Astrocyte of the spinal cord (primary cell): Measurements from ENCODE around the gene BBIP1.

Experiments used
- DNase-seq: peaks from one replicate; pipeline ENCODE4 v3.0.0; 2011; ENCODE audit warnings: low read depth, low spot score
- H3K4me3 ChIP-seq: 2 replicates; pipeline ENCODE4 v1.5.1; 2011; ENCODE audit warnings: low read depth, mild to moderate bottlenecking, low read length, moderate library complexity
- CTCF ChIP-seq: IDR thresholded peaks from 2 replicates; pipeline ENCODE4 v1.5.1; 2012; ENCODE audit warnings: low read depth, mild to moderate bottlenecking, low read length, inconsistent platforms
- in situ Hi-C: cut with HindIII; loops from 2 replicates; pipeline ENCODE4 v1.10.0; 2017; ENCODE audit warnings: low sequenced_read_pairs

BBIP1 gene

DNA sequence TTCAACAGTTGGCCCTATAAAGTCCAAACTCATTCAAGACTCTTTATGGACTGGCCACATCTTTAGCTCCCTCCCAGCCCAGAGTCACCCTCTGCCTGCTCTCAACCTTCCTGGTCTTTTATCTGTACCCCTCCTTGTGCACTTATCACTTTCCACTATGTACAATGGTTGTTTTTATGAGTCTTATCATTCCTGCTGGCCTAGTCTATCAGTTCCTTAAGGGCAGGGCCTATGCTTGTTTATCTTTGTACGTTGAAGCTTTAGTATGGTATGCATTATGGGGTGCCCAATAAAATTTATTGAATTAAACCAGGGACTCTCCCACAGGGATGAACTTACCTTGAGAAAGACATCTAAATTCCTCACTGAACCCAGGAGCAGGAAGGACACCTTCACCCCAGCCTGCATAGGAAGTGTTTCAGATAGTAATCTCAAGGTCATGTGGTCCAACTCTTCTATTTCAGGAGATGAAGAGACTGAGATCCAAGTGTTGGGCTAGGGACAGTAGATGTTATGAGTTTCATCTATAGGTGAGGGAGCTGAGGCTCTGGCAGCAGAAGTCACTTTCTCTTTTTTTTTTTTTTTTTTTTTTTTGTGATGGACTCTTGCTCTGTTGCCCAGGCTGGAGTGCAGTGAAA, 60.6 kb downstream of the BBIP1 start:
- in situ Hi-C loops, result no loop called here
- H3K4me3 ChIP-seq, result no peak overlapping the region
- no peak for TF ChIP-seq CTCF
- no peak for DNase-seq

DNA sequence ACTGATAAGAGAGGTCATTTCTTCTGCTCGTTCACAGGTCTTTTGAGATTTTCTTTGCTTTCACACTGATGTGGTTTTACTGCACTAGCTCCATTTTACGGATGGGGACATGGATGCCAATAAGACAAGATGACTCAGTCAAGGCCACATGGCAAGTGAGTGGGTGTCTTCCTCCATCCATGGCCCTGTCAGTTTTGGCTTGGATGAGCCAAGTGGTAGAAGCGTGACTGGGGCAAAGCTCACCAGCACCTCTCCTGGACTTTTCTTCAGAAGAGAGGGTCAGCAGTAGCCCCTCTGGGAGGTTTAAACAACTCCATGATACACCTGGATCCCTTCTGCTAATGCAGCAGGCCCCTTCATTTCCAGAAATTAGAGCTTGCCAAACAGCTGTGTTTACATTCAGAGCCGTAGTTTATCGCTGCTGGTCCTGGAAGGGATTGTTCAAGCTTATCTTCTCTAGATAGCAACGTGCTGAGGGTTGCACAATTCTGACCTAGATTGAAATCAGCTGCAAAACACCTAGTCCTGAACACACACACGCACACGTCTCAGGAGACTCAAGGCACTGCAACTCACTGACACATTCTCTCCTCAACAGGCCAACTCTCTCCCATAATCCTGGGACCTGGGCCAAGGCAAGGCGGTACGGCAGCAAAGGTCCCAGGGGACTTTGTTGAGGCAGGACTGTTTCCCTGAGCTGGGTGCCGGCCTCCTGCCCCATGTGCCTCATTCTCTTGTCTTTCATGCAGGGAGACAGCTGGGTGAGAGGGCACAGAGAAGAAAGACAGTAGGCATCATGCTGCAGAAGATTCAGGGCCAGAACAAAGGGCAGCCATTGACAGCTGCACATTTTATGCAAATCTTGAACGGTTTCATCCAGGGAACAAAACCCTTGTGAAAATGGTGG, 61.5 kb downstream of the BBIP1 start:
- no peak for TF ChIP-seq CTCF
- in situ Hi-C loops, result no loop called here
- DNase-seq, result no peak
- H3K4me3 ChIP-seq, result no peak overlapping the region

GRCh38 chr10:110853921-110854605, 64.9 kb downstream of the BBIP1 start:
- TF ChIP-seq CTCF, result no peak
- in situ Hi-C loops, result no loop called here
- no peak overlapping the region for H3K4me3 ChIP-seq
- no peak for DNase-seq

DNA sequence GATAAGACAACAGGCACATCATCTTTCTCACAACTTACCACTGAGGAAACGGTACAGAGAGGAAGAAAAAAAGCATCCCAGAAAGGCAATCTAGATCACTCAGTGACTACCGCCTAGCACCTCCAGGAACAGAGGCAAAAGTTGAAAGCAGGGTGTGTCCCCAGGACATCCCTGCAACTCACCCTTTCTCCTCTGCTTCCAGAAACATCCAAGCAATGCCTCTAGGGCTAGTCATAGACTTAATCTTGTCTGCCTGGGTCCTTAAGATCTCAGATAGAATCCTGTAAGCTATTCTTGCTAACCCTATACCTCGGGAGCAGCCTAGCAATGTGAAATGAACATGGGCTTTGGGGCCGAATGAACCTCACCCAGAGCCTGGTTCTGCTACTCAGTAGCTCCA, 66.0 kb downstream of the BBIP1 start:
- H3K4me3 ChIP-seq, result no peak overlapping the region
- in situ Hi-C loops, result no loop called here
- no peak for DNase-seq
- TF ChIP-seq CTCF, result no peak

- H3K4me3 ChIP-seq, result no peak overlapping the region
- TF ChIP-seq CTCF, result no peak
- in situ Hi-C loops, result no loop called here
- DNase-seq, result no peak
These were observed 66.6 kb downstream of the BBIP1 start for GRCh38 chr10:110852255-110852896.

DNA sequence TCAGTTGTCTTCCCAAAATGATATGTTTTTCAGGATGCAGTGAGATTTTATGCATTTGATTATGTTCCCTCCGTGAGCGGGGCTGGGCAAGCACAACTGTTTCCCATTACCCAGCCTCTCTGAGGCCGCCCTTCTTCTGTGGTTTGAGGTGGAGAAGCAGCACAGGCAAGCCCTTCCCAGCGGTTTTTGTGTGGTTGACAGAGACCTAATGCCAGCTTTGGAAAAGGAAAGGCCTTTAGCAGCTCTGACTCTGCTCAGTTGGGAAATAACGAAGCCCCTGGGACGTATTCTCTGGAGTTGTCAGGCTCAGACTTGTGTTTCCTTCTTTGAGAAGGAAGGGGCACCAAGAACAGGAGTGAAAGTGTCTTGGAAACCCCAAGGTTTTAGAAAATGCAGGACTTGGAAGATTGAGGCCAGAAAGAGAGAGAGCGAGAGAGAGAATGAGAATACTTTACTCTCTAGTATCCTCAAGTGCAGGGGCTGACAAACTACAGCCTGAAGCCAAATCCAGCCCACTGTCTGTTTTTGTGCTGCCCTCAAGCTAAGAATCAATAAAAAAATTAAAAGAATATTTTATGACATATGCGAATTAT, 67.9 kb downstream of the BBIP1 start:
- in situ Hi-C loops, result no loop called here

More for the DNA sequence above, 67.9 kb downstream of the BBIP1 start:
- no peak for TF ChIP-seq CTCF
- no peak for DNase-seq
- H3K4me3 ChIP-seq, result no peak overlapping the region
